Lower leg skin (tissue), 4 donors: Measurements from ENCODE around the gene APRT. TPM values are rescaled to one million over a fixed set of nuclear protein-coding genes. Genes with fewer than 3 reads are reported as not detected.

Experiments
- DNase-seq, 2 donors: peaks; one replicate each; pipeline ENCODE4 v3.0.0-alpha.2; 2019; ENCODE audit warnings: low spot score in 2 of 2
- H3K4me3 ChIP-seq: fragments of 200-600 bp; sonication (generic); 2 replicates; pipeline ENCODE4 v1.5.1; 2017; ENCODE audit warnings: mild to moderate bottlenecking, low read depth; ENCODE audit not compliant: poor library complexity, severe bottlenecking
- POLR2A ChIP-seq, 2 donors: fragments of 450-650 bp; IDR thresholded peaks; one replicate each; pipeline ENCODE4 v1.6.1; 2016 to 2017; ENCODE audit warnings: antibody characterized with exemption in 2 of 2, mild to moderate bottlenecking in 1 of 2, moderate library complexity in 1 of 2
- WGBS, 2 donors: methylation state at CpG; one replicate each; pipeline ENCODE4 v1.1.5; 2018; 5-methylcytosine and 5-hydroxymethylcytosine counted together
- intact Hi-C: fragments of 100-400 bp; cut with DNase I; formaldehyde crosslinking; loops from one replicate; pipeline ENCODE4 v1.15.0; 2023; ENCODE audit warnings: low total_unique reads
- total RNA-seq, 4 donors: library from RNA; depleted of rRNA; stranded (reverse); fragments of >200 nt; gene quantifications; one replicate each; pipeline ENCODE4 v1.1.0, GENCODE V29; 2016
- TF ChIP-seq, protein P1 (sequence below), 3 donors: fragments of 450-650 bp; IDR thresholded peaks; one replicate each; pipeline ENCODE4 v1.5.1; 2016; ENCODE audit warnings: antibody characterized with exemption in 3 of 3, mild to moderate bottlenecking in 3 of 3, moderate library complexity in 2 of 3

The APRT gene
- total RNA-seq, 4 donors from 2014 or later = 276 to 310 (median 291) TPM

DNA sequence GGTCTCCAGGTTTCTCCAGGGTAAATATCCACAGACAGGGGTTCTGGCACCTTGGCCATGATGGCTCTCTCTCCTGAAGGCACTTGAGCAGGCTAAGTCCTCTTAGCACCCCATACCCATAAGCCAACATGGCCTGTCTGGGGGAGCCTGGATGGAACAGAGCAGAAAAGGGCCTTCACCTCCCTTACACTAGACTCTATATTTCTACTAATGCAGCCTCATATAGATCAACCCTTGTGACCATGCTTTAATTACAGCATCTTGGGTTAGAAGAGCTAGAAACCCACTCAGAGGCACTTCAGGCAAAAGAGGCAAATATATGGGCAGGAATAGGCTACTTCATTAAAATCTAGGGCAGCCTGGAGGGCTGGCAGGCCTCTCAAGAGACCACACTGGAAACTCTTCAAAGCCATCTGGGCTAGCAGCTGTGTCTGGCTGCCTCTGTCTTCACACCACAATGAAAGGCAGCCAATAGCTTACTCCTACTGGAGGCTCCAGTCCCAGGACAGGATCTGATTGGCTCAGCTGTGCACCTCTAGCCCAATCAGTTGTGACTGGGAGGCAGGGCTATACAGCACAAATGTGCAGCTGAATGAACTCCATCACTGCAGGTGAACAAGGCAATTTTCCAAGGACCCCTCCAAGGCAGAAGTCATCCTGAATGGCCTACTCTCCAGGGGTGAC, 12.8 kb downstream of the APRT start:
- intact Hi-C loops = no loop called here
- no peak for TF ChIP-seq POLR2A (IDR thresholded peaks at IDR 0.05)
- TF ChIP-seq, protein P1, sequence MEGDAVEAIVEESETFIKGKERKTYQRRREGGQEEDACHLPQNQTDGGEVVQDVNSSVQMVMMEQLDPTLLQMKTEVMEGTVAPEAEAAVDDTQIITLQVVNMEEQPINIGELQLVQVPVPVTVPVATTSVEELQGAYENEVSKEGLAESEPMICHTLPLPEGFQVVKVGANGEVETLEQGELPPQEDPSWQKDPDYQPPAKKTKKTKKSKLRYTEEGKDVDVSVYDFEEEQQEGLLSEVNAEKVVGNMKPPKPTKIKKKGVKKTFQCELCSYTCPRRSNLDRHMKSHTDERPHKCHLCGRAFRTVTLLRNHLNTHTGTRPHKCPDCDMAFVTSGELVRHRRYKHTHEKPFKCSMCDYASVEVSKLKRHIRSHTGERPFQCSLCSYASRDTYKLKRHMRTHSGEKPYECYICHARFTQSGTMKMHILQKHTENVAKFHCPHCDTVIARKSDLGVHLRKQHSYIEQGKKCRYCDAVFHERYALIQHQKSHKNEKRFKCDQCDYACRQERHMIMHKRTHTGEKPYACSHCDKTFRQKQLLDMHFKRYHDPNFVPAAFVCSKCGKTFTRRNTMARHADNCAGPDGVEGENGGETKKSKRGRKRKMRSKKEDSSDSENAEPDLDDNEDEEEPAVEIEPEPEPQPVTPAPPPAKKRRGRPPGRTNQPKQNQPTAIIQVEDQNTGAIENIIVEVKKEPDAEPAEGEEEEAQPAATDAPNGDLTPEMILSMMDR (IDR thresholded peaks at IDR 0.05) = no peak
- H3K4me3 ChIP-seq = no peak overlapping the region

DNA sequence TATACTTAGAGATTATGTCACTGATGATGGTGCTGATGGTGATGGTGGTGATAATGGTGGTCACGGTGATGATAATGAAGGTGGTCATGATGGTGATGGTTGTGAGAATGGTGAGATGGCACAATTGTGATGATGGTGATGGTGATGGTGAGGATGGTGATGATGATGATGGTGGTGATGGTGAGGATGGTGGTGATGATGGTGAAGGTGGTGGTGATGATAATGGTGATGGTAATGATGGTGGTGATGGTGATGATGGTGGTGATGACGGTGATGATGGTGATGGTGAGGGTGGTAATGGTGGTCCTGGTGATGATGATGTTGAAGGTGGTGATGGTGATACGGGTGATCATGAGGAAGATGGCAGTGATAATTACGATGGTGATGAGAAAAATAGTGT, 13.7 kb downstream of the APRT start:
- TF ChIP-seq, protein P1 (IDR thresholded peaks at IDR 0.05) = peak in 1 of 3 donors; percentile 12
- TF ChIP-seq POLR2A (IDR thresholded peaks at IDR 0.05) = no peak
- intact Hi-C loops = no loop called here
- no peak overlapping the region for H3K4me3 ChIP-seq
- no peak for DNase-seq
- WGBS, 2 donors = 94% methylated on average over 4 of the region's 4 CpGs

More for the DNA sequence above, 12.8 kb downstream of the APRT start:
- DNase-seq = no peak

DNA sequence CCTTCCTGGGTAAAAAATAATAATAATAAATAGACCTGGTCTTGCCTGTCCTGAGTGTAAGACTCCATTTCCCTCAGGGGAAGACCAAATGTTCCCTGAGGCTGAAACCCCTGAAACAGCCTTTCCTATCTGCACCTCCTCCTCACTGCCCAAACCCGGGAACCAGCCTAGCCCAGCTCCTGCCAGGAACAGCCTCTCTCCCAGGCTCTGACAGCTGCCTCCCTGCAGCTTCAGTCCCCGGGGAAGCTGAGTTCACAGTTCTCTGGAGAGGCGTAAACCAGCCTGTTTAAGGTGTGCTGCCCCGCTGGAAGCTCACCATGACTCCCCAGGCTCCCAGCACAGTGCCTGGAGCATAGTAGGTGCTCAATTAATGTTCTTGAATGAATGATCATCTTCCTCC, 15.4 kb downstream of the APRT start:
- 76 to 77% methylated on average over 4 of the region's 4 CpGs for WGBS, 2 donors
- intact Hi-C loops = no loop called here
- TF ChIP-seq, protein P1 (IDR thresholded peaks at IDR 0.05) = no peak
- no peak for TF ChIP-seq POLR2A (IDR thresholded peaks at IDR 0.05)
- no peak for DNase-seq
- no peak overlapping the region for H3K4me3 ChIP-seq

DNA sequence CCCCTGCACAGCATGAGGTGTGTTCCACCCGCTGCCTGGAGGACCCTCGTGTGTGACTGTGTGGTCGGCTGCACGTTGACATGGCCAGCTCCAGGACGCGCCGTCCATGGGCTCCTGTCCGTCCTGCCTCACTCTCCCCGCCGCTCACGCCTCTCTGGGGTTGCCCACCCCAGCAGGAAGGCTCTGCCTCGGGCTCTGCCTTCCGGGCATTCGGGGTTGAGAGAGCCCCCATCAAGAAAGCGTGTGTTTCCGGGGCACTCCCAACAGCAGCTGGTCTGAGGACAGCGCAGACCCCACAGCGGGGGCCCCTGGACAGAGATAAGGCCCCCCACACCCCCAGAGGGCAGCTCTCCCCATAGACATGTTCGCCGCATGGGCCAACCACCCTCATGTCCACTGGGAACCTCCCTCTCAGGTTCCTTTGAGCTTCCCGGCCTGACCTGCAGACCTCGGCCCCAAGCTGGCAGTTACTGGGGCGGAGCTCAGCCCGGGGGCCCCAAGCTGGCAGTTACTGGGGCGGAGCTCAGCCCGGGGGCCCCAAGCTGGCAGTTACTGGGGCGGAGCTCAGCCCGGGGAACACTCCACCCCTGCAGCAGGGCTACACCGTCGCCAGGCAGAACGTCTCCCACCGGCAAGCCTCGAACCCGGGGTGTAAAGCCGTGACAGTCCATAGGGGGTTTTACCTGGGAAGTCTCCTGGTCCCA, 18.3 kb downstream of the APRT start:
- 51 to 52% methylated on average over 28 to 33 of the region's 35 CpGs for WGBS, 2 donors
- H3K4me3 ChIP-seq = no peak overlapping the region
- intact Hi-C loops = no loop called here
- DNase-seq = no peak
- TF ChIP-seq POLR2A (IDR thresholded peaks at IDR 0.05) = no peak
- TF ChIP-seq, protein P1 (IDR thresholded peaks at IDR 0.05) = no peak

DNA sequence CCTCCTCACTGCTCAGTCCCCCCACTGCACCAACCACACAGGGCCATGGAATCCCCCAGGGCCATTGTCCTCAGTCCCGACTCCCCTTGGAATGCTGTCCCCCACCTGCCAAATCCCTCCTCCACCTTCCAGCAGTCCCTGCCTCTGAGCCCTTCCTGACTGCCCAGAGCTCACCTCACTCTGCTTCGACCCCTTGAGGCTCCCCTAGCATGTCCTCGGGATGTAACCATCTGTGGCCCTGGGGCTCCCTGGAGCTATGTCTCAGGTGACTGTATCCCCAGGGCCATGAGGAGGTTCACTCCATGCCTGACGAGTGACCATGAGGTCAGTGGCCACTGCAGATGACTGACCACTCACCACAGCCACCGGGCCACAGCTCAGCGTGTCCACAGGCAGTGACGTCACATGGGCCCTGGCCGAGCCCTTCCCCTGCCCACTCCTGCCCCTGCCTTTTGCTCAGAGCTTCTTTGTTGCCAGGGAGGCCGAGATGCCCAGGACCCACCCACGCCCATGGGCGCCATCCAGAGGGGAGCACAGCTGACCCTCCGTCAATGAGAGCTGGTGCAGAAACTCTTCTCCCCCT, 19.0 kb downstream of the APRT start:
- DNase-seq = no peak
- no peak overlapping the region for H3K4me3 ChIP-seq
- intact Hi-C loops = no loop called here
- TF ChIP-seq, protein P1 (IDR thresholded peaks at IDR 0.05) = no peak
- TF ChIP-seq POLR2A (IDR thresholded peaks at IDR 0.05) = no peak
- WGBS, 2 donors = 74 to 82% methylated on average over 8 to 12 of the region's 12 CpGs
